Neuronal stem cell (in vitro differentiated cells): ENCODE results near the gene VEPH1.

ENCODE experiments used
- DNase-seq: peaks from one replicate; pipeline ENCODE4 v3.0.0-alpha.2; 2013; ENCODE audit warnings: low spot score
- H2AFZ ChIP-seq: one replicate; pipeline ENCODE4 v1.6.1; 2013; ENCODE audit warnings: mild to moderate bottlenecking, low read length, inconsistent platforms
- H2AK5ac ChIP-seq: 2 replicates; pipeline ENCODE4 v1.6.1; 2013; ENCODE audit warnings: low read depth, mild to moderate bottlenecking, inconsistent platforms, low read length, moderate library complexity, mixed read lengths
- H2BK120ac ChIP-seq: 2 replicates; pipeline ENCODE4 v1.6.1; 2013; ENCODE audit warnings: low read depth, mild to moderate bottlenecking, inconsistent platforms, low read length, moderate library complexity, mixed read lengths
- H2BK12ac ChIP-seq: one replicate; pipeline ENCODE4 v1.6.1; 2013; ENCODE audit warnings: low read length, inconsistent platforms
- H2BK15ac ChIP-seq: 2 replicates; pipeline ENCODE4 v1.6.1; 2013; ENCODE audit warnings: mild to moderate bottlenecking, low read length, inconsistent platforms, mixed read lengths
- H2BK5ac ChIP-seq: one replicate; pipeline ENCODE4 v1.6.1; 2013; ENCODE audit warnings: inconsistent platforms, mild to moderate bottlenecking, low read length, moderate library complexity
- H3K14ac ChIP-seq: one replicate; pipeline ENCODE4 v1.6.1; 2013; ENCODE audit warnings: low read length, inconsistent platforms
- H3K18ac ChIP-seq: 2 replicates; pipeline ENCODE4 v1.6.1; 2013; ENCODE audit warnings: low read length, inconsistent platforms
- H3K23ac ChIP-seq: 2 replicates; pipeline ENCODE4 v1.6.1; 2013; ENCODE audit warnings: low read depth, mild to moderate bottlenecking, mixed read lengths, low read length, inconsistent platforms; ENCODE audit not compliant: poor library complexity
- H3K27ac ChIP-seq: replicated peaks from 3 replicates; pipeline ENCODE4 v1.5.1; 2013; ENCODE audit warnings: low read length, inconsistent platforms
- H3K27me3 ChIP-seq, 3 experiments: 2 replicates each; pipeline ENCODE4 v1.6.1; 2013; ENCODE audit warnings: low read length in 3 of 3, mild to moderate bottlenecking in 2 of 3, inconsistent platforms in 1 of 3, low read depth in 1 of 3, mixed read lengths in 1 of 3, moderate library complexity in 1 of 3; ENCODE audit not compliant: control insufficient read depth in 3 of 3, insufficient read depth in 3 of 3
- H3K36me3 ChIP-seq, 2 donors: replicated peaks in 1 of 2; 2 replicates each; pipeline ENCODE4 v1.6.1; 2013; ENCODE audit warnings: low read length in 2 of 2; ENCODE audit not compliant: control insufficient read depth in 2 of 2, insufficient read depth in 2 of 2
- H3K4ac ChIP-seq: 2 replicates; pipeline ENCODE4 v1.6.1; 2013; ENCODE audit warnings: inconsistent platforms, mild to moderate bottlenecking, low read length, moderate library complexity
- H3K4me1 ChIP-seq, 2 donors: 1 replicate in 1 of 2; 2 replicates in 1 of 2; pipeline ENCODE4 v1.6.1; 2013; ENCODE audit warnings: low read length in 2 of 2, low read depth in 1 of 2; ENCODE audit not compliant: control insufficient read depth in 2 of 2, insufficient read depth in 1 of 2
- H3K4me2 ChIP-seq: one replicate; pipeline ENCODE4 v1.6.1; 2013; ENCODE audit warnings: mild to moderate bottlenecking, low read length, inconsistent platforms; ENCODE audit not compliant: insufficient read depth, poor library complexity, severe bottlenecking
- H3K4me3 ChIP-seq, 2 donors: 2 replicates each; pipeline ENCODE4 v1.5.1; 2013; ENCODE audit warnings: low read length in 2 of 2, mild to moderate bottlenecking in 2 of 2, inconsistent platforms in 1 of 2, moderate library complexity in 1 of 2
- H3K79me1 ChIP-seq: one replicate; pipeline ENCODE4 v1.6.1; 2013; ENCODE audit warnings: low read depth, mild to moderate bottlenecking, inconsistent platforms, low read length, moderate library complexity
- H3K9ac ChIP-seq: one replicate; pipeline ENCODE4 v1.6.1; 2013; ENCODE audit warnings: mild to moderate bottlenecking, low read depth, low read length, inconsistent platforms; ENCODE audit not compliant: poor library complexity
- H3K9me3 ChIP-seq, 2 donors: replicated peaks in 1 of 2; 2 replicates each; pipeline versions ENCODE3 to v1.6.1; 2013; ENCODE audit warnings: low read length in 2 of 2, mild to moderate bottlenecking in 2 of 2, inconsistent platforms in 1 of 2, low read depth in 1 of 2, mixed read lengths in 1 of 2, moderate library complexity in 1 of 2; ENCODE audit not compliant: control insufficient read depth in 2 of 2, insufficient read depth in 1 of 2
- H4K8ac ChIP-seq: one replicate; pipeline ENCODE4 v1.6.1; 2013; ENCODE audit warnings: low read depth, mild to moderate bottlenecking, inconsistent platforms, low read length, moderate library complexity
- H4K91ac ChIP-seq: one replicate; pipeline ENCODE4 v1.6.1; 2013; ENCODE audit warnings: low read length, low read depth, mild to moderate bottlenecking, inconsistent platforms; ENCODE audit not compliant: poor library complexity
- WGBS, 2 donors: extraction: QIAGEN DNeasy Blood & Tissue Kit; methylation state at CpG; one replicate each; pipeline ENCODE4 v1.1.7; 2013; ENCODE audit warnings: missing lambda C conversion rate in 2 of 2, mixed read lengths in 1 of 2; ENCODE audit not compliant: insufficient read length in 2 of 2, insufficient replicate concordance in 1 of 2; ENCODE audit errors: extremely low coverage in 2 of 2; 5-methylcytosine and 5-hydroxymethylcytosine counted together

VEPH1 gene

DNA sequence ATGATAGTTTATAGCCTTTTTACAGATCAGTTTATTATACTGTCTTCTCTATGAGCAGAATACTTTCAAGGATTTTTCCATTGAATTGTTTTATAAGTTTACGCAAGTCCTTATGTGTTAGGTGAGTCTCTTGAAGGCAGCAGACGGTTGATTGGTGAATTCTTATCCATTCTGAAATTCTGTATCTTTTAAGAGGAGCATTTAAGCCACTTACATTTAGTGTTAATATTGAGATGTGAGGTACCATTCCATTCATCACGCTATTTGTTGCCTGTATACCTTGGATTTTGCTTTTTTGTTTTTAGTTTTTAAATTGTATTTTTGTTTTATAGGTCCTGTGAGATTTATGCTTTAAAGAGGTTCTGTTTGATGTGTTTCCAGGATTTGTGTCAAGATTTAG is 32.5 kb upstream of the VEPH1 start:
- Histone ChIP-seq H3K4me1 (peaks cover 0 to 4% of the 10 kb centered on the region in 2 donors), H3K9ac (no peak overlapping the region), H3K23ac (no peak overlapping the region), H3K27me3 (peaks cover 0 to 2% (median 0%) of the 10 kb centered on the region in 3 experiments), H3K27ac (no peak overlapping the region), H2BK12ac (no peak overlapping the region), H3K4ac (no peak overlapping the region), H3K79me1 (no peaks in the 10 kb centered on the region), H3K4me3 (no peak overlapping the region), H2BK5ac (no peak overlapping the region), H4K8ac (no peak overlapping the region), H3K9me3 (peaks cover 2% of the 10 kb centered on the region in 2 donors), H3K18ac (no peak overlapping the region), H4K91ac (no peak overlapping the region), H3K36me3 (no peaks in the 10 kb centered on the region), H2AFZ (no peak overlapping the region), H3K4me2 (no peak overlapping the region), H2AK5ac (no peak overlapping the region), H2BK15ac (no peak overlapping the region), H2BK120ac (no peak overlapping the region), H3K14ac (no peak overlapping the region)
- no CpG with 5 or more reads among the region's 3 CpGs for WGBS, 2 donors
- no peak for DNase-seq

DNA sequence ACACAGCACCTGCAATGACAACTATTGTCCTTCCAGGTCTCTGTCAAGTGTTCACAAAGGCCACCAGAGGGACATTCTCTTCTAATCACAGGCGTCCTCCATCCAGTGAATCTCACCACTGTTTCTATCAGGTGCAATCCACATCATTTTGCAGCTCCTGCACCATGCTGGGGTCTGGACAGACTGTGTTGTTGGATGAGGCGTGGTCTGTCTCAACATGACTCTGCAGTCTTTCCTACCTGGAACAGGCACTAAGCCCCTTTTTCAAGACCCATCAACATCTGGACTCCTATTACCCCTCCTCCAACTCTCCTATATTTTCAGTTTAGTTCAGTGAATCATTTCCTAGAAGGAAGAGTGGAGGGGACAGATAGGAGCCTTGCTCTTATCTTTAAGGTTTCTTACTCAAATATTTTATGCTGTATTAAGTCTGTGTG is 31.5 kb upstream of the VEPH1 start:
- Histone ChIP-seq H3K4me3 (no peak overlapping the region), H4K8ac (no peak overlapping the region), H2BK5ac (no peak overlapping the region), H4K91ac (no peak overlapping the region), H3K27me3 (no peaks in the 10 kb centered on the region), H3K4ac (no peak overlapping the region), H3K14ac (no peak overlapping the region), H3K23ac (no peak overlapping the region), H3K27ac (no peak overlapping the region), H3K18ac (no peak overlapping the region), H3K36me3 (no peaks in the 10 kb centered on the region), H2BK120ac (no peak overlapping the region), H3K4me2 (no peak overlapping the region), H3K79me1 (no peaks in the 10 kb centered on the region), H3K9ac (no peak overlapping the region), H2AK5ac (no peak overlapping the region), H2AFZ (no peak overlapping the region), H2BK15ac (no peak overlapping the region), H2BK12ac (no peak overlapping the region), H3K9me3 (peaks cover 2% of the 10 kb centered on the region in 2 donors), H3K4me1 (peaks cover 0 to 4% of the 10 kb centered on the region in 2 donors)
- no peak for DNase-seq
- WGBS, 2 donors, result no CpG with 5 or more reads among the region's 2 CpGs

DNA sequence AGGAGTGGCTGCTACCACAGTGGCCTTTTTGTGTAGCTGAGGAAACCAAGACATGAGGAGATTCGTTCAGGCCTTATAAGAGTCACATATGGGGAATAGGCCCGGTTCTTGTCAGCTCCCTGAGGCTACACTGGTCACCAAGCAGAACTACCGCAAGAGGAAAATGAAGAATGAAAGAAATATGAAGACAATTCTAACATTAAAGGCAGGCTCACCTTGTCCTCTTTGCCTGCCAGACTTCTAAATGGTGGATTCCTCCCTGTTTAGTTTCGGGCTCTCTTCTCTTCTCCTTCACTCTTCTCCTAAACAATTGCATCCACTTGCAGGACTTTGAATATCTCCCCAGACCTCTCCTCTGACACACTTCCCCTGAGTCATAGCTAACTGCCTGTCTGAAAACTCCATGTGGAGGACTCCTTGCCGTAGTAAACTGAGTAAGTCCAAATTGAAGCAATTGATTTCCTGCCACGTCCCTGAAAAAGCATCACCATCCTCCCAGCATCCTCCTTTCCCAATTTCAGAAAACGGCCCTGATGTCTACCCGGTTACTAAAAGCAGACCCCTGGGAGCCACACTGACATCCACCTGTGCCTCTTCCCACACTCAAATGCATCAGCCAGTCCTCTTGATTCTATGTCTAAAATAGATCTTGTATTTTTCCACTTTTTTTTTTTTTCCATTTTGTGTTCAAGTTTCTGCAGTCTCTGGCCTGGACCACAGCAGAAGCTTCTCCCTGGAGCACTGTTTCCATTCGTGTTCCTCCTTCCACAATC is 30.3 kb upstream of the VEPH1 start:
- H2AK5ac ChIP-seq, result no peak overlapping the region
- H2AFZ ChIP-seq, result peak overlapping the region; percentile 60
- no peak for DNase-seq
- peaks cover 0 to 4% of the 10 kb centered on the region in 2 donors for H3K4me1 ChIP-seq
- H2BK5ac ChIP-seq, result no peak overlapping the region
- H3K9me3 ChIP-seq, result peaks cover 2% of the 10 kb centered on the region in 2 donors
- H4K8ac ChIP-seq, result no peak overlapping the region
- H3K4me3 ChIP-seq, result no peak overlapping the region
- no peak overlapping the region for H3K4me2 ChIP-seq
- no peak overlapping the region for H3K9ac ChIP-seq
- H2BK120ac ChIP-seq, result no peak overlapping the region
- no peak overlapping the region for H3K23ac ChIP-seq
- no peak overlapping the region for H3K4ac ChIP-seq
- no peak overlapping the region for H3K14ac ChIP-seq
- H2BK15ac ChIP-seq, result no peak overlapping the region
- no peak overlapping the region for H3K27ac ChIP-seq
- H3K18ac ChIP-seq, result no peak overlapping the region
- WGBS, 2 donors, result no CpG with 5 or more reads among the region's 9 CpGs
- no peaks in the 10 kb centered on the region for H3K79me1 ChIP-seq
- no peaks in the 10 kb centered on the region for H3K36me3 ChIP-seq
- H2BK12ac ChIP-seq, result no peak overlapping the region
- no peaks in the 10 kb centered on the region for H3K27me3 ChIP-seq
- H4K91ac ChIP-seq, result no peak overlapping the region

DNA sequence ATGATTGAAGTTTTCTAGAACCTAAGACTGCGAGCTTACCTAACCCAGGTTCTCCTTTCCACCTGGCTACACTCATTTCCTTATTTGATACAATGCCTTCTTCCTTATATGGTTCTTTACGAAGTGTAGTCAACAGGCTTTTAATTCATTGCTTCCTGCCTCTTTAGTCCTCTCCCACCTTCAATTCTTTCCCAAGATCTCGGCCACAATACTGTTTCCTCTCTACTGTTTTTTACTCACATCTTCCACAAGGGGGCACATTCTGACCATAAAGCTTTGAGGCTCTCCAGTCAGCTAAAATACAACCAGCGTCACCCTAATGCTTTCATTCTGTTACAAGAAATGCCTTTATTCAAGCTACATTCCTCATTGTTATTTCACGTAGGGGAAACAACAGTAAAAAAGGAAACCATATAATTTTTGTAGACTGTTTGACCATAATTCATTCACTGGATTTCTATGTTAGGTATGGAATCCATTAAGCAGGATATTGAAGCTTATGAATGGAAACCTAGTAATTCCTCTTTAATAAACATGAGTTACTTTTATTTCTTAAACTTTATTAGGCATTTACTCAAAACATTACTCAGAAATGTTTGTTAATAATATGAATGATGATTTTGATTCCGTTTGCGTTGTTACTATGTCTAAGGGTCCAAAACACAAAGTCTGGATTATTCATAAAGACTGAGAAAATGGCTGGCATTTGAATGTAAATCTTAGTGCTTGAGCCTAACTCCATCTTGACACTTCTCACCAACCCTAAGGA is 29.5 kb upstream of the VEPH1 start:
- H3K4ac ChIP-seq, result no peak overlapping the region
- no peak overlapping the region for H3K27ac ChIP-seq
- H3K4me2 ChIP-seq, result no peak overlapping the region
- no peak overlapping the region for H3K18ac ChIP-seq
- no peak overlapping the region for H2BK12ac ChIP-seq
- H3K27me3 ChIP-seq, result no peaks in the 10 kb centered on the region
- H3K9ac ChIP-seq, result no peak overlapping the region
- H2AK5ac ChIP-seq, result no peak overlapping the region
- peaks cover 4% of the 10 kb centered on the region in 2 donors for H3K4me1 ChIP-seq
- no peak overlapping the region for H2BK120ac ChIP-seq
- no peak overlapping the region for H3K14ac ChIP-seq
- no peak overlapping the region for H4K8ac ChIP-seq
- H2BK5ac ChIP-seq, result no peak overlapping the region
- no peak overlapping the region for H3K4me3 ChIP-seq
- WGBS, 2 donors, result no CpG with 5 or more reads among the region's 7 CpGs
- H3K79me1 ChIP-seq, result no peaks in the 10 kb centered on the region
- H3K23ac ChIP-seq, result no peak overlapping the region
- peak; percentile 68 for DNase-seq
- H2BK15ac ChIP-seq, result no peak overlapping the region
- H3K9me3 ChIP-seq, result peaks cover 2% of the 10 kb centered on the region in 2 donors
- H2AFZ ChIP-seq, result peak overlapping the region; percentile 64
- no peaks in the 10 kb centered on the region for H3K36me3 ChIP-seq
- no peak overlapping the region for H4K91ac ChIP-seq
